Fibroblast of villous mesenchyme (primary cell): Measurements from ENCODE around the gene CDH13. TPM values are rescaled to one million over a fixed set of nuclear protein-coding genes. Genes with fewer than 3 reads are reported as not detected.

Source experiments
- DNase-seq: peaks from one replicate; pipeline ENCODE4 v3.0.0-alpha.2; 2010; ENCODE audit warnings: low read depth
- H3K4me3 ChIP-seq: 2 replicates; pipeline ENCODE4 v1.5.1; 2011; ENCODE audit warnings: low read depth, mild to moderate bottlenecking, low read length
- CTCF ChIP-seq: IDR thresholded peaks from 2 replicates; pipeline ENCODE4 v1.5.1; 2012; ENCODE audit warnings: low read depth, mild to moderate bottlenecking, low read length; ENCODE audit not compliant: insufficient read depth
- total RNA-seq: library from RNA; depleted of rRNA; stranded (reverse); fragments of >200 nt; gene quantifications from 2 replicates; pipeline ENCODE4 v1.2.3, GENCODE V29; 2012

CDH13 gene
- total RNA-seq, 1 donor, result 47.5 TPM

GRCh38 chr16:83159049-83159448 is 532.3 kb downstream of the CDH13 start:
- H3K4me3 ChIP-seq, result no peak overlapping the region
- DNase-seq, result no peak
- TF ChIP-seq CTCF, result no peak

DNA sequence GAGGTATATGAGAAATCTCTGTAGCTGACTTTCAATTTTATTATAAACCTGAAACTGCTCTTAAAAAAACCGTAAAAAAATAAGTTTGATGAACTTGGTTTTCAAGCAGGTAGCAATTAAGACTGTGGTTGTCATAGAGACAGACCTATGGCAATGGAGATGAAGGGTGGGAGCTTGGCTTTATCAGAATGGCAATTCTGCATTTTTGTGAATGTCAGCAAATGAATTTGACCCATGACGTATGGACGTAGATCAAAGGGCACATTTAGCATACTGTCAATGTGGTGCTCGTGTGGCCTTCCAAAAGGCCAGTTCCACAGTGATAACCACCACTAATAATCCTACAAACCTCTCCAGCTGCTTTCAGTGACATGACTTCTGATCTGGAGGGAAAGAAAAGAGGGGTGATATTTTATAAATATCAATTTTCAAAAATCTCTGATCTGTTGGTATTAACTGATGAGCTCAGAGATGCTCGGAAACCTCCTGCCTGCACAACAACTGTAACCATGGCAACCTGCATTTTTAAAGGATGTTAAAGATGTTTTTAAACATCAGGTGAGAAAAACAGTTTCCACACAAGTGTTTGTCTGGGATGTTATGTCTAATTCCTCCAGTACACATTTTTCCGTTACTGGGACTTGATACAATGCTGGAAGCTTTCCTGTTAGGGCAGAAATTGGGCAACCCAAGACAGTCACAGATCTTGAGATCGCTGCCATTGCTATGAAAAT is 533.7 kb downstream of the CDH13 start:
- no peak for TF ChIP-seq CTCF
- no peak for DNase-seq
- no peak overlapping the region for H3K4me3 ChIP-seq

GRCh38 chr16:83162791-83163190 is 536.0 kb downstream of the CDH13 start:
- no peak overlapping the region for H3K4me3 ChIP-seq
- no peak for TF ChIP-seq CTCF
- DNase-seq, result no peak

- no peak for DNase-seq
- TF ChIP-seq CTCF, result no peak
- H3K4me3 ChIP-seq, result no peak overlapping the region
Observed at GRCh38 chr16:83164816-83165215, 538.0 kb downstream of the CDH13 start.

- DNase-seq, result no peak
- no peak overlapping the region for H3K4me3 ChIP-seq
- no peak for TF ChIP-seq CTCF
Observed at GRCh38 chr16:83171396-83171795, 544.6 kb downstream of the CDH13 start.

GRCh38 chr16:83174671-83175070 is 547.9 kb downstream of the CDH13 start:
- no peak for TF ChIP-seq CTCF
- no peak overlapping the region for H3K4me3 ChIP-seq
- no peak for DNase-seq

DNA sequence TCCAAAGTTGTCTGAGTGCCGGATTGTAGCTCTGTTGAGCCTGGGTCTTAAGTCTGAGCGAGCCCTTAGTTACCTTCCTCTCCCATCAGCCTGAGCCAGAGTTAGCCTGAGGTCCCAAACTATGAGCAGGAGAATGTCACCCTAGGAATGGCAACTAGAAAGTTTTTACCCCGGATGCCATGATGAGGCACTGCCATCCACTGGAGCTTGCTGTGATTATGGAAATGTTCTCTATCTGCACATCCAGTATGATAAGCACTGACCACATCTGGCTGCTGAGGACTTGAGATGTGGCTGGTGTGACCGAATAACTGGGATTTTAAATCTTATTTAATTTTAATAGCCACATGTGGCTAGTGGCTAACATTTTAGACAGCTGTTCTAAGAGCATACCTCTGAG is 550.0 kb downstream of the CDH13 start:
- no peak for DNase-seq
- no peak for TF ChIP-seq CTCF
- no peak overlapping the region for H3K4me3 ChIP-seq
